ENCODE measurements around the gene ATG7. TPM values are rescaled to one million over a fixed set of nuclear protein-coding genes. Genes with fewer than 3 reads are reported as not detected.
"Not testable (repeated sequence)": the region's sequence is repeated elsewhere in the genome, so short reads cannot be mapped to it uniquely, and the experiment has no call there.

Gene ATG7
- total RNA-seq, 1 donor from 2014 or later: 15.5 TPM

DNA sequence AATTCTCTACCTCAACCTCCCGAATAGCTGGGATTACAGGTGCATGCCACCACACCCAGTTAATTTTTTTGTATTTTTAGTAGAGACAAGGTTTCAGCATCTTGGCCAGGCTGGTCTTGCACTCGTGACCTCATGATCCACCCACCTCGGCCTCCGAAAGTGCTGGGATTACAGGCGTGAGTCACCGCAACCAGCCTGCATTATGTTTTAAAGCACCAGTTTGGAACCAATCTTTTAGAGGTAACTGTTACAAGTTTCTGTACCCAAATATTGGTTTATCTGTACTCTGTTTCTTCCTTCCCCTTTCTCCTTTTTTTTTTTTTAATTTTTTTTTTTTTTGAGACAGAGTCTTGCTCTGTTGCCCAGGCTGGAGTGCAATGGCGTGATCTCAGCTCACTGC, 169.1 kb downstream of the ATG7 start:
- DNase-seq (ENCODE audit: low spot score); intact Hi-C loops (cut with DNase I): not testable (repeated sequence)

GRCh38 chr3:11444404-11444803, 172.2 kb downstream of the ATG7 start:
- intact Hi-C loops (cut with DNase I): no loop called here

GRCh38 chr3:11445193-11445592, 173.0 kb downstream of the ATG7 start:
- intact Hi-C loops (cut with DNase I): loop anchor here (5.0 kb wide), 1 partner anchor 53 kb away; no protein-coding TSS in a partner anchor
- DNase-seq (ENCODE audit: low spot score): not testable (repeated sequence)

More at GRCh38 chr3:11444404-11444803, 172.2 kb downstream of the ATG7 start:
- no peak for DNase-seq (ENCODE audit: low spot score)

DNA sequence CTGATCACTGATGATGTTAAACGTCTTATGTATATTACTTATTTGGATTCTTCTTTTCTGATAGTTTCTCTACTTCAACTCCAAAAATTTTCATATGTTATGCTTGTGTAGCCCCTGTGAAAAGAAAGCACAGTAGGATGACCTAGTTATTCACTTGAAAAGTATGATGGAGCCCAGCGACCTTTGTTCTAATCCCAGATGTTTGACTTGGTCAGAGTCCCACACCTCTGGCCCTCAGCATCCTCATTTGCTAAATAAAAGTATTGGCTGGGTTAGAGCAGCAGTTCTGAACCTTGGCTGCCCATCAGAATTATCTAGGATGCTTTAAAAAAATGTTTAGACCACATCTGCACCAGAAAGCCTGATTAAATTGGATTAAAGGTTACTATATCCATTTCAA, 173.7 kb downstream of the ATG7 start:
- no peak for DNase-seq (ENCODE audit: low spot score)
- intact Hi-C loops (cut with DNase I): loop anchor here (5.0 kb wide), 1 partner anchor 54 kb away; no protein-coding TSS in a partner anchor

DNA sequence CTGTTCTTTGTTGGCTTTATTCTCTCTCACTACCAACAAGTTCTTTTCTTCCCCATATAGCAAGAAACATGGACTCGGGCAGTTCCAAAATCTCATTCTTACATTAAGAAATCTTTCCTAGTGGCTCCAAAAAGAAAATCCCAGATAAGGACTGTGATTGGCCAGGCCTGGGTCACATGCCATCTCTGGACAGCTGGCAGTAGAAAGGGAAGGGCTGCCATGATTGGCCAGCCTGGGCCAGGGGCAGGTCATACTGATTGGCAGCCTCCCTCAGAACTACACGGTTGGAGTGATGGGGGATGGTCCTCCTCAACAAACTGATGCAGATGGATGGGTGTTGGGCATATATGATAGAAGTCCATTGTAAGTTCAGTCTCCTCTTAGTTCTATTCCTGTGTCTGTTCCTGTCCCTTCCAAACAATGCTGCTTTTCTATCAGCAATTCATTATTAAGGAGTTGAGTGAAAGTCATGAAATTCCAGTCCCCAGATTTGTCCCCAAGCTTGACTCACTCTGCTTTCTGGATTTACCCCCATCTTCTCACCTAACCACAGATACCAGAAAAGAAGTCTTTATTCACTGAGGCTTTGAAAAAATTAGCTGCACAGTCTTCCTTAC, 175.5 kb downstream of the ATG7 start:
- DNase-seq (ENCODE audit: low spot score): no peak
- intact Hi-C loops (cut with DNase I): loop anchor here (5.0 kb wide), 1 partner anchor 55 kb away; no protein-coding TSS in a partner anchor

- intact Hi-C loops (cut with DNase I): loop anchor here (5.0 to 10.0 kb wide), 2 partner anchors 202 to 265 kb away; no protein-coding TSS in a partner anchor
- DNase-seq (ENCODE audit: low spot score): no peak
Observed at GRCh38 chr3:11450015-11450414, 177.8 kb downstream of the ATG7 start.

DNA sequence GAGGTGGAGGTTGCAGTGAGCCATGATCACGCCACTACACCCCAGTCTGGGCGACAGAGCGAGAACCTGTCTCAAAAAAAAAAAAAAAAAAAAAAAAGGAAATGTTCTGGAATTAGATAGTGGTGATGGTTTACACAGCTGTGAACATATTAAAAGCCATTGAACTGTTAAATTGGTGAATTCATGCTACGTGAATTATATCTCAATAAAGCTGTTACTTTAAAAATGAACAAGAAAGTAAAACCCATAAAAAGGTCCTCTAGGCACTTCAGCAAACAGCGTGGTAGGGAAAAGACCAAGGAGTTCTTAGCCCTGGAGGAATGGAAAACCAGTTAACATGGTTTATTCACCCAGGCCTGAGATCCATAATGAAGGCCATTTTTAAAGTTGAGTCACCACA, 180.1 kb downstream of the ATG7 start:
- intact Hi-C loops (cut with DNase I): loop anchor here (5.0 to 10.0 kb wide), 2 partner anchors 200 to 262 kb away; no protein-coding TSS in a partner anchor
- DNase-seq (ENCODE audit: low spot score): no peak

GRCh38 chr3:11452885-11453847, 181.0 kb downstream of the ATG7 start:
- DNase-seq (ENCODE audit: low spot score): no peak
- intact Hi-C loops (cut with DNase I): loop anchor here (5.0 to 10.0 kb wide), 2 partner anchors 199 to 262 kb away; no protein-coding TSS in a partner anchor

GRCh38 chr3:11455956-11456355, 183.8 kb downstream of the ATG7 start:
- intact Hi-C loops (cut with DNase I): loop anchor here (10.0 kb wide), 1 partner anchor 259 kb away; no protein-coding TSS in a partner anchor
- DNase-seq (ENCODE audit: low spot score): no peak

DNA sequence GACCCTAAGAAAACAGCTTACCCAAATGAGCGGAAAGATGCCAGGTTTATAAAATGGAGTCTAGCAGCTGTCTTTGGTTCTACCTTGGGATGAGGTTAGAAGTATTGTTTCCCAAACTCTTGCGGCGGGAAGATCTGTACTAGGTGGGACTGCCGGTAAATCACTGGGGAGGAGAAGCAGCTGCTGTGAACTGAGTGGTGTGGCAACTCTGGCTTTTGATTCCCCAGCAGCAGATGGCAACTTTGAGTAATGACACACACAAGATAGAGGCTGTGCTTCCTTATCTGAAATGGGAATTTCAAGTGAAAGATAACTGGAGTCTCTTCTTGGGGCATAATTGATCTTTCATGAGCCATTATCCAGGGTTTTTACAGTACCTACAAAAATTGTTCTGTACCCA, 184.9 kb downstream of the ATG7 start:
- DNase-seq (ENCODE audit: low spot score): no peak
- intact Hi-C loops (cut with DNase I): loop anchor here (10.0 kb wide), 1 partner anchor 258 kb away; no protein-coding TSS in a partner anchor

DNA sequence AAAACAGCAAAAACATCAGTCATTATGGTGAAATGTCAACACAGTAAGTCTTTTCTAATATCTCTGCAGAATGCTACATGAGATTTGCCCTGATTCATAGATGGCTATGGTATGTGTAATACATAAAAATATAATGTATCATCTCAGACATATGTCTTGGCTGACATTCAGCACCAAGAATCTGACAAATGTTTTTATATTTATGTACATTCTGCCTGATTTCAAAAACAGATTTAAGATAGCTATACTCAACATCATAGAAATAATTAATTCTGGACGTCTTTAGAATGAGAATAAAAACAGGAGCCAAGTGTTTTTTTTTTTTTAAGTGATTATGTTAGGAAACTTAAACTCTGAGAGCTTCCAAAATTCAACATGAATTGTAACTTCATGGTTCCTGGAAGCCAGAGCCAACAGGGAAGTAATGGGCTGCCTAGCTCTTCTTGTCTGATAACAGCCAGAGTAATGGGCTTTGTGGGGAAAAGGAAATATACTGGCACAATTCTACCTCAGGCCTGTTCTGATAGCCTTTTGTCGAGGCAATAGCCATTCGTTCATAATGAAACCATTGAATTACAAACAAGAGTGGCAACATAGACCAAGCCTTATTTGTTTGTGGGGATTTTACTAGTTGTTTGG, 187.1 kb downstream of the ATG7 start:
- intact Hi-C loops (cut with DNase I): loop anchor here (10.0 kb wide), 1 partner anchor 255 kb away; no protein-coding TSS in a partner anchor
- no peak for DNase-seq (ENCODE audit: low spot score)

DNA sequence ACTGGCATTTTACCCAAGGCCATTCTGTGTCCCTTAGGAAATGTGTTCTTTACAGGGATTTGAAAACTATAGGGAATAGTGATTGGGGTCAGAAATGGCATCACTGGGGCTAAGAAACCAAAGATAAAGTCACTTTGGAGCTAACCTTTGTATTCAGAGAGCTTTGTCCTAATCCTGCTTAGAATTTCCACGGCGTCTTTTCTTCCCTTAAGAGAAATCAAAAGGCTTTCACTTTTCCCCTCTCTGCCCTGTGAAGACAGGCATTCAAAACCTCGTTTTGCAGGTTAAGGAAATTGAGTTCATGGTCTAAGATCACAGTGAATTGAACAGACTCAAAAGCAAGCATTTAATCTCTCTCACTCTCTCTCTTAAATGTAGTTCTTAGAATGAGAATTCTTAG, 189.0 kb downstream of the ATG7 start:
- intact Hi-C loops (cut with DNase I): no loop called here
- no peak for DNase-seq (ENCODE audit: low spot score)

DNA sequence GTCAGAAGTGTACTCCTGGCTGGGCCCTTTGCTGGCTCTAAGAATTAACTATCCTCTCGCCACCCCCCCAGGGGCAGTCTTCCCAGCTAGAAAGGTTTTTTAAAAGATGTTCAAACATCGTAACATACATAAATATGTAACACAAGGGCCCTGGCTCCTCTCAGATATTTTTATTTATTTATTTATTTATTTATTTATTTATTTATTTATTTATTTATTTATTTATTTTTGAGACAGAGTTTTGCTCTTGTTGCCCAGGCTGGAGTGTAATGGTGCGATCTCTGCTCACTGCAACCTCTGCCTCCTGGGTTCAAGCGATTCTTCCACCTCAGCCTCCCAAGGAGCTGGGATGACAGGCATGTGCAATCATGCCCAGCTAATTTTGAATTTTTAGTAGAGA, 190.5 kb downstream of the ATG7 start:
- intact Hi-C loops (cut with DNase I): not testable (repeated sequence)

DNA sequence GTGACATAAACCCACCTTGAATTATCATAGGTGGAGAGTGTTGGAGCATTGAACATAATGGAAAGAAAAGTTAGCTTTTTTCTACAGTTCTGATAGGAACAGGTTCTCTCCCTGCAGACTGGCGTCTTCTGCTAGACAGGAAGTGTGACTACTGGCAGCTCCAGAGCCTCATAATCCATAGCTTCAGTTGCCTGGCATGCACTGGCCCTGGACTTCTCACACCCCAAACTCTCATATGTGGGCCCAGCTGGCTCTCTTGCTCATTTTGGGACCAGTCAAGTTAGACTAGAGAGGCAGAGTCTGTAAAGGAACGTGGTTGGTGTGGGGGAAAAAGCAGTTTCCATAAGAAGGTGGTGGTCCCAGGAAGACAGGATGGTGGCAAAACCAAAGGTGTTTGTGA, 191.4 kb downstream of the ATG7 start:
- intact Hi-C loops (cut with DNase I): no loop called here
- DNase-seq (ENCODE audit: low spot score): no peak

More for the DNA sequence above, 190.5 kb downstream of the ATG7 start:
- DNase-seq (ENCODE audit: low spot score): not testable (repeated sequence)

GRCh38 chr3:11464356-11464755, 192.2 kb downstream of the ATG7 start:
- intact Hi-C loops (cut with DNase I): no loop called here

DNA sequence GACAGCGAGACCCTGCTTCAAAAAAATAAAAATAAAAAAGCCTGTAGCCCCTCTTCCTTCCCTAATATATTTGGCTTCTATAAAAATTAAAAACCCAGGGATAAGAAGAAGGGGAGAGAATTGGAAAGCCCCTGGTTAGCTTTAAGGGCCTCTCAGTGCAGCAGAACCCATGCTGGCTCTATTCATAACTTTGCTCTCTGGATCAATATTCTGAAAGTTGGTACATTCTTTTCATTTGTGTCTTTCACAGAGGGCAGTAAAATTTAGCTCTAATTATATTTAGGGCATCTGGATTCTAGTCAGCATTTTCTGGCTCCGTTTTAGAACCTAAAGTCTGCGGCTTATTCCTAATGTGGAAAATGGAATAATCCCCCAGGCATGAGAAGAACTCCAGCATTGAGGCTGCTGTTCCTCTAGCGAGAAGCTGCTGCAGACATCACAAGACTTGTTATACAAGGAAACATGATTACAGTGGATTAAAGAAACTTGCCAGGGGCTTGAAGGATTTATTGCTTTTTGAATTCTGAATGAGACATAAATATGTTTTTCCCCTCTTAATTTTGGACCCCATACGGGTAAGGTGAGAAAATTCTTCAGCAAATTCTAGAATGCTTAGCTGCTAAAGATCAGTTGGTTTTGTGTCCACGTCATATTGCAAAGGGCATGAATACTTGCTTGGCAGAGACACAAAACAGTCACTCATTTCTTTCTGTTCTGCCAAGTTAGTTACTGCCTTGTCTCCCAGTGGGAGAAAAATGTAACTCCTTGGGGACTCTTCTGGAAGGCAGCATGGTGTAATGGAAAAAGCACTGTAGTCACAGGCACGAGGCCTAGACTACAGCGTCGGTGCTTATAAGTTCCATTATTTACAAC, 193.8 kb downstream of the ATG7 start:
- intact Hi-C loops (cut with DNase I): loop anchor here (1.0 to 5.0 kb wide), 2 partner anchors 43 to 101 kb away; no protein-coding TSS in a partner anchor
- no peak for DNase-seq (ENCODE audit: low spot score)

More at GRCh38 chr3:11464356-11464755, 192.2 kb downstream of the ATG7 start:
- DNase-seq (ENCODE audit: low spot score): no peak

DNA sequence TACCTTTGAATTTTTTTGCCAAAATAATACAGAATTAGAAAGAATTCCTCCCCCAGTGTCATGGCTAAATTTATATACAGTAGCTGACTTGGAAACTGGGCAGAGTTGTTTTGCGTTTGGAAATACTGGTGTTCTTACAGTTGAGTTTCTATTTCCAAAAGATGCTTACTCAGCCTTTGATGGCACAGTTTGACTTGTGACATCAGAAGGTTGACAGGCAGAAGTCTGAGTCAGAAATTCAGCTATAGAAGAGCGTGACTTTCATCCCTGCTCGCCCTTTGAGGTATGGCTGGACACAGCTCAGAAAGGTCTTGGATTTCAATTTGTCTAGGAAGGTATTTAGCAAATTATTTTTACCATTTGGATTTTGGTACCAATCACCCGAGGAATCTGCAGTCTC, 195.7 kb downstream of the ATG7 start:
- DNase-seq (ENCODE audit: low spot score): no peak
- intact Hi-C loops (cut with DNase I): loop anchor here (5.0 kb wide), 1 partner anchor 99 kb away; no protein-coding TSS in a partner anchor

GRCh38 chr3:11470031-11470853, 198.0 kb downstream of the ATG7 start:
- intact Hi-C loops (cut with DNase I): no loop called here
- DNase-seq (ENCODE audit: low spot score): no peak

Data from cardiac septum (tissue), 1 donor.